ENCODE data around the gene DUSP5. TPM values are rescaled to one million over a fixed set of nuclear protein-coding genes. Genes with fewer than 3 reads are reported as not detected.

Gene DUSP5
- total RNA-seq, 1 experiment from 2014 or later: 14.2 TPM

GRCh38 chr10:110492069-110492822 is 5.5 kb upstream of the DUSP5 start:
- TF ChIP-seq CTCF (conservative IDR thresholded peaks at IDR 0.05) (no peak), EZH2 (IDR thresholded peaks at IDR 0.05; ENCODE audit: low read depth) (no peak)
- intact Hi-C loops (cut with micrococcal nuclease; ENCODE audit: unreplicated experiment): no loop called here
- no peak for DNase-seq
- H2AFZ ChIP-seq: no peak overlapping the region
- H3K4me3 ChIP-seq: no peak overlapping the region
- ChIA-PET POLR2A (ENCODE audit: unreplicated experiment) (no interaction called here), CTCF (no interaction called here)
- no TSS peak for BruUV-seq (replicated peaks)
- no peaks in the 10 kb centered on the region for H3K27me3 ChIP-seq (ENCODE audit: insufficient read depth, low read depth)
- peaks cover 34% of the 10 kb centered on the region; the same call in 1 of the 2 replicates for H3F3A ChIP-seq (ENCODE audit: insufficient read depth, low read depth)
- no peaks in the 10 kb centered on the region for H3K9me3 ChIP-seq (ENCODE audit: insufficient read depth, low read depth)
- no peak overlapping the region for H3K27ac ChIP-seq
- no peak overlapping the region for H3K4me2 ChIP-seq
- no peaks in the 10 kb centered on the region for H4K20me1 ChIP-seq (ENCODE audit: insufficient read depth)
- H3K36me3 ChIP-seq (ENCODE audit: low read depth): no peaks in the 10 kb centered on the region
- peaks cover 12% of the 10 kb centered on the region for H3K4me1 ChIP-seq (replicated peaks; ENCODE audit: insufficient read depth)
- no peaks in the 10 kb centered on the region for H3K9me2 ChIP-seq (ENCODE audit: insufficient read depth)
- peaks cover 34% of the 10 kb centered on the region for H3K79me2 ChIP-seq (ENCODE audit: low read depth)

- no peak for DNase-seq
- Histone ChIP-seq H3K9me3 (ENCODE audit: insufficient read depth, low read depth) (no peaks in the 10 kb centered on the region), H3K4me1 (replicated peaks; ENCODE audit: insufficient read depth) (peaks cover 12% of the 10 kb centered on the region), H3K36me3 (ENCODE audit: low read depth) (peaks cover 1% of the 10 kb centered on the region), H3K4me2 (peak overlapping the region; percentile 94), H2AFZ (no peak overlapping the region), H3F3A (ENCODE audit: insufficient read depth, low read depth) (peaks cover 35% of the 10 kb centered on the region; the same call in 1 of the 2 replicates), H3K9me2 (ENCODE audit: insufficient read depth) (no peaks in the 10 kb centered on the region), H3K27me3 (ENCODE audit: insufficient read depth, low read depth) (no peaks in the 10 kb centered on the region), H4K20me1 (ENCODE audit: insufficient read depth) (peaks cover 6% of the 10 kb centered on the region), H3K4me3 (no peak overlapping the region), H3K79me2 (ENCODE audit: low read depth) (peaks cover 47% of the 10 kb centered on the region), H3K27ac (no peak overlapping the region)
- TF ChIP-seq EZH2 (IDR thresholded peaks at IDR 0.05; ENCODE audit: low read depth) (no peak), CTCF (conservative IDR thresholded peaks at IDR 0.05) (no peak)
- intact Hi-C loops (cut with micrococcal nuclease; ENCODE audit: unreplicated experiment): no loop called here
- ChIA-PET CTCF (no interaction called here), POLR2A (ENCODE audit: unreplicated experiment) (interaction anchor here (0.6 kb wide), 1 partner anchor 408 kb away, joined by 3 read pairs; no protein-coding TSS in a partner anchor)
- BruUV-seq (replicated peaks): no TSS peak
These were observed 3.8 kb upstream of the DUSP5 start for GRCh38 chr10:110493832-110494426.

- ChIA-PET CTCF (no interaction called here), POLR2A (ENCODE audit: unreplicated experiment) (interaction anchor here (0.8 kb wide), 1 partner anchor 60 kb away, joined by 5 read pairs; no protein-coding TSS in a partner anchor)
These were observed 3.2 kb upstream of the DUSP5 start for GRCh38 chr10:110494532-110494931.

More at GRCh38 chr10:110494532-110494931, 3.2 kb upstream of the DUSP5 start:
- Histone ChIP-seq H3F3A (ENCODE audit: insufficient read depth, low read depth) (peaks cover 41% of the 10 kb centered on the region; the same call in 1 of the 2 replicates), H2AFZ (no peak overlapping the region), H3K9me2 (ENCODE audit: insufficient read depth) (no peaks in the 10 kb centered on the region), H3K4me1 (replicated peaks; ENCODE audit: insufficient read depth) (peaks cover 12% of the 10 kb centered on the region), H3K9me3 (ENCODE audit: insufficient read depth, low read depth) (no peaks in the 10 kb centered on the region), H3K4me2 (peak overlapping the region; percentile 94), H3K27ac (no peak overlapping the region), H3K79me2 (ENCODE audit: low read depth) (peaks cover 53% of the 10 kb centered on the region), H4K20me1 (ENCODE audit: insufficient read depth) (peaks cover 12% of the 10 kb centered on the region), H3K4me3 (peak overlapping the region; percentile 98; the same call in 1 of the 2 replicates), H3K36me3 (ENCODE audit: low read depth) (peaks cover 7% of the 10 kb centered on the region), H3K27me3 (ENCODE audit: insufficient read depth, low read depth) (no peaks in the 10 kb centered on the region)
- BruUV-seq (replicated peaks): no TSS peak
- intact Hi-C loops (cut with micrococcal nuclease; ENCODE audit: unreplicated experiment): no loop called here
- no peak for DNase-seq
- no peak for TF ChIP-seq CTCF (conservative IDR thresholded peaks at IDR 0.05)
- no peak for TF ChIP-seq EZH2 (IDR thresholded peaks at IDR 0.05; ENCODE audit: low read depth)

Data from PC-9 (cell line).